ENCODE data around the gene NUP210. TPM values are rescaled to one million over a fixed set of nuclear protein-coding genes. Genes with fewer than 3 reads are reported as not detected.

NUP210 gene
- total RNA-seq, 4 donors from 2014 or later = 3.2 to 9.1 (median 4.1) TPM

DNA sequence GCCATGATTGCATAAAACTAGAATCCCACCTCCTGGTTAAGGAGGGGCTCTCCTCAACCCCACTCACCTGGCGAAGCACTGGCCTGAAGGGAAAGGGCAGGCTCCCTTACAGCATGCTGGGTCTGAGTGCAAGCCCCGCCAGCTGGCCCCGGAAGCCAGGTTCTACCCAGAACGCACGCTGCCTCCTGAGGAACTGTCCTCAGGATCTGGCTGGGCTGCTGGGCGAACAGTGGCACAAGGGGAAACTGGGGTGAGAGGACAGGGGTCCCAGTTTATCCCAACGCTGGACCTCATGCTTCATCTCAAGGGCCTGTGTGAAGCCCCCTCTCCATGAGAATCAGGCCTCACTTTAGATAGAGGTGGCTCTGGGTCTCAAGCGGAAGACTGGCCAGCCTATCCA is 47.5 kb downstream of the NUP210 start:
- ATAC-seq (ENCODE audit: low FRiP score) (no peak), DNase-seq (ENCODE audit: low spot score) (no peak)
- TF ChIP-seq, protein P1, sequence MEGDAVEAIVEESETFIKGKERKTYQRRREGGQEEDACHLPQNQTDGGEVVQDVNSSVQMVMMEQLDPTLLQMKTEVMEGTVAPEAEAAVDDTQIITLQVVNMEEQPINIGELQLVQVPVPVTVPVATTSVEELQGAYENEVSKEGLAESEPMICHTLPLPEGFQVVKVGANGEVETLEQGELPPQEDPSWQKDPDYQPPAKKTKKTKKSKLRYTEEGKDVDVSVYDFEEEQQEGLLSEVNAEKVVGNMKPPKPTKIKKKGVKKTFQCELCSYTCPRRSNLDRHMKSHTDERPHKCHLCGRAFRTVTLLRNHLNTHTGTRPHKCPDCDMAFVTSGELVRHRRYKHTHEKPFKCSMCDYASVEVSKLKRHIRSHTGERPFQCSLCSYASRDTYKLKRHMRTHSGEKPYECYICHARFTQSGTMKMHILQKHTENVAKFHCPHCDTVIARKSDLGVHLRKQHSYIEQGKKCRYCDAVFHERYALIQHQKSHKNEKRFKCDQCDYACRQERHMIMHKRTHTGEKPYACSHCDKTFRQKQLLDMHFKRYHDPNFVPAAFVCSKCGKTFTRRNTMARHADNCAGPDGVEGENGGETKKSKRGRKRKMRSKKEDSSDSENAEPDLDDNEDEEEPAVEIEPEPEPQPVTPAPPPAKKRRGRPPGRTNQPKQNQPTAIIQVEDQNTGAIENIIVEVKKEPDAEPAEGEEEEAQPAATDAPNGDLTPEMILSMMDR (IDR thresholded peaks at IDR 0.05) = no peak

DNA sequence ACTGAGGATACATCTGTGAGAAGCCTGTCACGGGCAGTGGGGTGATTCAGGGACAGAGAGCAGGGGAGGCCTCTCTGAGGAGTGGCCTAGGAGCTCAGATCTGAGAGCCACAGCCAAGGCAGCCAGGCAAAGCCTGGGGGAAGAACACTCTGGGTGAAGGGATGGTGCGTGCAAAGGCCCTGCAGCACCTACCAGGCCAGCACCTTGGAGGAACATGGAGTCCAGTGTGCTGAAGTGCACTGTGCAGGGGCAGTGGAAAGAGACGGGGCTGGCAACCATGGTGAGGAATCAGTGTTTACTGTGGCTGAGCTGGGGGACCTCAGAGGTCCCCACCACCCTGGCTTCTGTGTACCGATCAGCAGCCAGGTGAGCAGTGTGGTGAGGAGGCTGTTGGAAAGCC is 48.0 kb downstream of the NUP210 start:
- TF ChIP-seq, protein P1 (IDR thresholded peaks at IDR 0.05) = no peak
- DNase-seq (ENCODE audit: low spot score) (no peak), ATAC-seq (ENCODE audit: low FRiP score) (no peak)

DNA sequence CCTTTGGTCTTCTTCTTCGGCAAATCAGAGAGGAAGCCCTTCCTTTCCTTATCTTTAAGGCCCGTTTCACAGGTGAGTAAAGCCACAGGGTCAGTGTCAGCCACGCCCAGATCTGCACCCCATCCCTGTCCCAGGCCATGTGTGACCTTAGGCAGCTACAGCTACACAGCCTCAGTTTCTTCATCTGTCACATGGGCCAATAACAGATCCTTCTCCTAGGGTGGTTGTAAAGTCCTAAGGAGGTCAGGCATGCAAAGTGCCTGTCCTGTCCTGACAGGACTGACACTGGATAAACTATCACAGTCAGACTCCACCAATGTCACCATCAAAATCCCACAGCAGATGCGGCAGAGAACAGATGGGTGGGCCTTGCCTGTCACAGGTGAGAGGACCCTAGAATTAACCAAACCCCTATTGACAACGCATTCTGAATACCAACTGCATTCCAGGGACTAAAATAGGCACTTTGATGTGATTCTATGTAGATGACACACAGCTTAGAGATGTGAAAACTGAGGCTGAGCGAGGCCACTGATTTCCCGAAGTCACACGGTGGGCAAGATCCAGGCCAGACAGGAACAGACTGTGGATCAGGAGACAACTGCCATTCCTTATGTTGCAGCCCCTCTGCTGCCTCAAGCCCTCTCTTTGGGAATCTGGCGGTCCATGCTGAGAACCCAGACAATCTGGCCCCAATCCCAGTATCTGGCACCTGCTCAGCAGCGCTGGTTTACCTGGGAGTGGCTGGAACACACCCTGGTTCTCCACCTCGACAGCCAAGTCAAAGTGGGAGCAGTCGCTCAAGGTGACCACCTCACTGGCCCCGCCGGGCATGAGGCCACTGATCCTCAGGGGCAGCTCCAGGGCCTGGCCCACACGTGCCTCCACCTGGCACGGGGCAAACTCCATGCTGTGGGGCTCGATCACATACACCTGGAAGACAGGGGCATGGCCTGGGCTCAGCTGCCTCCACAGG is 48.7 kb downstream of the NUP210 start:
- ATAC-seq (ENCODE audit: low FRiP score) (no peak), DNase-seq (ENCODE audit: low spot score) (no peak)
- TF ChIP-seq, protein P1 (IDR thresholded peaks at IDR 0.05) = no peak

DNA sequence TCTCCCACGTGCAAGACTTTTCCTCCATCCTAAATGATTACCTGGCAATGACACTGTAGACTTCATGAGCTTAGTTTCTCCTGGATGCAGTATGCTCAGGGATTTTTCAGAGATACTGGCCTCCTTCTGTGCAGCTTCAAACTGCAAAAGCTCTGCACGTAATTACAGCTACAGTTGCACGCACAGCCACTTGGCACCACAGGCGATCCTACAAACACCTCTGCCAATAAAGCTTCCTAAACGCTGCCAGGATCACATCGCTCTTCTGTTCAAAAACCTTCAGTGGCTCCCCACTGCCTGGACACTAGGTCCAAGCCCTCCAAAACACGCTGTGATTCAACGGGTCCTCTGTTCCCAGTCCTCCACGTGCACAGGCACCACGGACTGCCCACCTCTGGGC is 49.5 kb downstream of the NUP210 start:
- TF ChIP-seq, protein P1 (IDR thresholded peaks at IDR 0.05) = no peak
- no peak for ATAC-seq (ENCODE audit: low FRiP score)
- DNase-seq (ENCODE audit: low spot score) = no peak

DNA sequence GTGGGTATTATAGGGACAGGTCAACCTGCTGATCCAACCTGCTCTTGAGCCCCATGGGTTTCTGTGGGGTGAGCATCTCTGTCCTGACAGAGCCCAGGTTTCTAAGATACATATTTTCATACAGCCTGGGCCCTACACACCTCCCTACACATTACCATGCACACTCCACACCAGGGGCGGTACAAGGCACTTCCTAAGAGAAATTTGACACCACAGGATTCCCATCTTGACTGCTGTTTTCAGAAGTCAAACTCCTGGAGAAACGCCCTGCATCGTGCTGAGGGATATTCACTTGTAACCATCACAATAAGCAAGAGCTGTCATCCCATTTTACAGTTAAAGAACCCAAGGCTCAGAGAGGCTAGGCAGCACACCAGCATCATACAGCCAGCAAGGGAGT is 50.1 kb downstream of the NUP210 start:
- TF ChIP-seq, protein P1 (IDR thresholded peaks at IDR 0.05) = no peak
- no peak for ATAC-seq (ENCODE audit: low FRiP score)

DNA sequence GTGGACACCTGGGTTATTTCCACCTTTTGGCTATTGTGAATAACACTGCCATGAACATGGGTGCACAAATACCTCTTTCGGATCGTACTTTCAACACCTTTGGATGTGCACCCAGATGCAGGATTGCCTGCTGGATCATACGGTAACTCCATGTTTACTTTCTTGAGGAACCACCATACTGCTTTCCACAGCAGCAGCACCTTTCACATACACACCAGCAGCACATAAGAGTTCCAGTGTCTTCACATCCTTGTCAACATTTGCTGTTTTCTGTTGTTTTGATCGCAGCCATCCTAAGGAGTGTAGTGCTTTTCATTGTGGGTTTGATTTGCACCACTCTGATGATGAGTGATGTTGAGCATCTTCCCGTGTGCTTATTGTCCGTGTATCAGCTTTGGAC is 51.3 kb downstream of the NUP210 start:
- no peak for DNase-seq (ENCODE audit: low spot score)
- ATAC-seq (ENCODE audit: low FRiP score) = no peak

More for the DNA sequence above, 50.1 kb downstream of the NUP210 start:
- no peak for DNase-seq (ENCODE audit: low spot score)

More for the DNA sequence above, 51.3 kb downstream of the NUP210 start:
- TF ChIP-seq, protein P1 (IDR thresholded peaks at IDR 0.05) = no peak
